PFSK-1 (cell line): ENCODE data around the gene SERPINI1.

Experiments used
- POLR2AphosphoS5 ChIP-seq: IDR thresholded peaks from 2 replicates; pipeline ENCODE4 v1.6.1; 2012; ENCODE audit warnings: low read depth, mild to moderate bottlenecking, control low read depth, low read length, moderate library complexity
- TF ChIP-seq, protein P1 (sequence below), 2 experiments: IDR thresholded peaks; 2 replicates each; pipeline versions ENCODE4 v1.6.1 to v1.8.0; 2011 to 2012; ENCODE audit warnings: low read depth in 2 of 2, low read length in 2 of 2, control low read depth in 1 of 2, inconsistent platforms in 1 of 2, mild to moderate bottlenecking in 1 of 2, moderate library complexity in 1 of 2; ENCODE audit not compliant: insufficient read depth in 1 of 2

DNA sequence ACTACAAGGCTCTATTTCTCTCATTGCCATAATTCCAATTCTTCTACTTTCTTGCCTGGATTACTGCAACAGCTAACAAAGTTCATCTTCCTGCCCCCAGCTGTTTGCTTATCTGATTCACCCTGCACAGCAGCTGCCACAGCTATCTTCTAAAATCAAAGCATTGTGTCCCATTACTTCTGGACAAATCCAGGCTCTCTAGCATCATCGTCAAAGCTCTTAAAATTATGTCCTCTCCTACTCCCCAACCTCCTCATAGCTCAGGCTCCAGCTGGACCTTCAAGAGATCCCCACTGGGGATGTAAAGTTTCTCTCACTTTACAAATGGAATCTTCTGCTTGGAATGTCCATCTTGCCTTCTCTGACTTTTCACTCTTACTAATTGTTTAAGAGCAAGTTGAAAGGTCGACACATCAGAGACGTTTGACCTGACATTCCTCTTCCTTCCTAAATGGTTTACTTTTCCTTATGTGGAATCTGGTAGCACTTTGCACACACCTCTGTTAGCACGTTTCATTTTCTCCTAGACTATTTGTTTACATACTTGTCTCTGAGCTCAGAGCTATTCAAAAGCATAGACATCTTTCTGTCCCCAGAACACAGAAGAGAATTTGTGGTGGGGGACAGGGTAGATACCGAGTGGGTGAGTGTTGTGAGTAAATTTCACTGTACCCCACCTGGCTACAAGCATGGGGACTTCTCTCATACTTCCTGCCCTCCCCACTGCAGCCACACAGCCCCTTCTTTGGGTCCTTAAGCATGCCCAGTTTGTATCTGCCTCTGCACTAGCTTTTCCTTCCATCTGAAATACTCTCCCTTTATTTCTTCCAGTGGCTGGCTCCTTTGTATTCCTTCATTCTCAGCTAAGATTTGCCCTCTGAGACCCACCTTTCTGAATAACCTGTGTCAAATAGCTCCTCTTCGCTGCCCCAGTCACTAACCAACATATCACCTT lies 77.9 kb downstream of the SERPINI1 start:
- TF ChIP-seq, protein P1, sequence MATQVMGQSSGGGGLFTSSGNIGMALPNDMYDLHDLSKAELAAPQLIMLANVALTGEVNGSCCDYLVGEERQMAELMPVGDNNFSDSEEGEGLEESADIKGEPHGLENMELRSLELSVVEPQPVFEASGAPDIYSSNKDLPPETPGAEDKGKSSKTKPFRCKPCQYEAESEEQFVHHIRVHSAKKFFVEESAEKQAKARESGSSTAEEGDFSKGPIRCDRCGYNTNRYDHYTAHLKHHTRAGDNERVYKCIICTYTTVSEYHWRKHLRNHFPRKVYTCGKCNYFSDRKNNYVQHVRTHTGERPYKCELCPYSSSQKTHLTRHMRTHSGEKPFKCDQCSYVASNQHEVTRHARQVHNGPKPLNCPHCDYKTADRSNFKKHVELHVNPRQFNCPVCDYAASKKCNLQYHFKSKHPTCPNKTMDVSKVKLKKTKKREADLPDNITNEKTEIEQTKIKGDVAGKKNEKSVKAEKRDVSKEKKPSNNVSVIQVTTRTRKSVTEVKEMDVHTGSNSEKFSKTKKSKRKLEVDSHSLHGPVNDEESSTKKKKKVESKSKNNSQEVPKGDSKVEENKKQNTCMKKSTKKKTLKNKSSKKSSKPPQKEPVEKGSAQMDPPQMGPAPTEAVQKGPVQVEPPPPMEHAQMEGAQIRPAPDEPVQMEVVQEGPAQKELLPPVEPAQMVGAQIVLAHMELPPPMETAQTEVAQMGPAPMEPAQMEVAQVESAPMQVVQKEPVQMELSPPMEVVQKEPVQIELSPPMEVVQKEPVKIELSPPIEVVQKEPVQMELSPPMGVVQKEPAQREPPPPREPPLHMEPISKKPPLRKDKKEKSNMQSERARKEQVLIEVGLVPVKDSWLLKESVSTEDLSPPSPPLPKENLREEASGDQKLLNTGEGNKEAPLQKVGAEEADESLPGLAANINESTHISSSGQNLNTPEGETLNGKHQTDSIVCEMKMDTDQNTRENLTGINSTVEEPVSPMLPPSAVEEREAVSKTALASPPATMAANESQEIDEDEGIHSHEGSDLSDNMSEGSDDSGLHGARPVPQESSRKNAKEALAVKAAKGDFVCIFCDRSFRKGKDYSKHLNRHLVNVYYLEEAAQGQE (IDR thresholded peaks at IDR 0.05; ENCODE audit: insufficient read depth in 1 of 2, low read depth in 2 of 2, low read length in 2 of 2), result no peak
- TF ChIP-seq POLR2AphosphoS5, result no peak
